Fibroblast of skin of left biceps (primary cell): ENCODE results near the gene S100A11.
"Not testable (repeated sequence)": the region's sequence is repeated elsewhere in the genome, so short reads cannot be mapped to it uniquely, and the experiment has no call there.

Experiments used
- DNase-seq, 2 experiments: peaks; one replicate each; pipeline ENCODE4 v3.0.0-alpha.2; 2013; ENCODE audit warnings: low read depth in 2 of 2

The S100A11 gene

DNA sequence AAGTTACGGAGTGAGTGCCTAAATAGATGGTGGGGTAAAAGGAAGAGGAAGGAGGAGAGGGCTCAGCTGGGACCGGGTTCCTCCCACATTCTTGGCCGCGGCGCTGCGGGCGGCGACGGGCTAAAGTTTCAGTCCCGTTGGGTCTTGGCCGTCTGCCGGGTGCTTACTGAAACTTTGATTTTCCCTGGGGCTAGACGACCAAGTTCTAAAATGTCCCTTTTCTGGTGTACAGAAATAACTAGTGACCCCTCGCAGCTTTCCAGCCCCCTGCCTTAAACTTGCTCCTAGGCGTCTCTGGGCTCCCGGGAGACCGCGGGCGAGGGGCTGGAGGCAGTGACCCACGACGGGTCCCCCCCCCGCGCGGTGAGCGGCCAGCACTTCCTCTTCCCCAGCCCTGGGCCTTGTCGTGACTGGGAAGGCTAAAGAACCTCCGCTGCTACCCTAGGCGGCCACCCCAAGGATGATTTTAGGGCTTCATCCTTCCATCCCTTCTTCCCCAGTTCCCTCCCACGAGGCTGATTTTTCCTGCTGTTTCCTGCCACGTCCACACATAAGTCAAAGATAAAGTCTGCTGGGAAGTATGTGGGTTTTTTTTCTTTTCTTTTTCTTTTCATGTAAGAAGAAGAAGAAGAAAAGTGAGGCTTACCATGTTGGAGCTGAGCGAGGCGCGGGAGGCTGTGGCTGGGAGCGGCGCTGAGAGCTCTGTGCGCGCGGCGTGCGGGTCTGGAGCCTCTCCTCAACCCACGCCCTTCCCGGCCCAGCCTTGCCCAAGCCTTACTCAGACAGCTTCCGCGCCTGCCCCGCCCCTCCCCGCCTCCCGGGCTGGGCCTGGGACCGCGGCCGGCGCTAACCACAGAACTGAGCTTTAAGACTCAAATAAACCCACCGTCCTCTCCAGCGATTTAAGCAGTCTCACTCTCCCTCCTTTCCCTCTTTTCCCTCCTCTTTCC is at the start of gene S100A11:
TSS of gene S100A11 (minus strand) at position 738 of the 950 bp plus-strand sequence. CDS start at position 649, 89 bp downstream.
- DNase-seq, result peak in 1 of 2 experiments; percentile 53

DNA sequence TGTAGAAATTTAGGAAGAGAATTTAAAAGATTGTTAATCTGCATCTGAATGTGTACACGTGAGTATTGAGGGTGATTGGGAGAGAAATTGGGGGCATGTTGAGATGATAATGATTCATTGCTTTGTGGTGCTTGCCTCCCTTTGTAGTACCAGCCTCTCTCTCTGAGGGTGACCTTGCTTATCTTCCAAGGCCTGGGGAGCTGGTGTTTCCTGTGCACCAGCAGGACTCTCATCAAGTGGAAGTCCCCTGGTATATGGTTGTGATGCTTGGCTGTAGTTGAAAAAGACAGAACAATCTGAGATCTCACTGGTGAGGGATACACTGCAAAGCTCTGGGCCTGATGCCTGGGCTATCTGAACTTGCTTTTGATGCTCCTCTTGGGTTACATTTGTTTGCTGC is 48.0 kb upstream of the S100A11 start:
- no peak for DNase-seq

DNA sequence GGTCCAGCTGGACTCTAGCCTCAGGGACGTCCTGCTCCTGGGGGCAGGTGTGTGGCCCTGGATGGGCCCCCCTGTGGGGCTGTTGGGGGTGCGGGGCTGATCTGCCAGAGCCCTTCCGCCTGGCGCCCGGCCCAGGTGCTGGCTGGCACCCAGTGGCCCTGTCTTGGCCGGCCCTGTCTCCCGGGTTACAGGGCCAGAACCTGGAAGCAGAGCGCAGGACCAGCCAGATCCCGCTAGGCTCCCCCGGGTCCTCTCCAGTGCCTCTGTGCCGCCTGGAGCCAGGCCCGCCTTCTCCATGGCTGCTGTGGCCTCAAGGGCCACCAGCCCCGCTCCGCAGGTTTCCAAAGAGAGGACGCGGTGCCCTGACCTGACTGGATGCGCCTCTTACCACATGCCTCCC is 44.2 kb upstream of the S100A11 start:
- DNase-seq, result not testable (repeated sequence)

DNA sequence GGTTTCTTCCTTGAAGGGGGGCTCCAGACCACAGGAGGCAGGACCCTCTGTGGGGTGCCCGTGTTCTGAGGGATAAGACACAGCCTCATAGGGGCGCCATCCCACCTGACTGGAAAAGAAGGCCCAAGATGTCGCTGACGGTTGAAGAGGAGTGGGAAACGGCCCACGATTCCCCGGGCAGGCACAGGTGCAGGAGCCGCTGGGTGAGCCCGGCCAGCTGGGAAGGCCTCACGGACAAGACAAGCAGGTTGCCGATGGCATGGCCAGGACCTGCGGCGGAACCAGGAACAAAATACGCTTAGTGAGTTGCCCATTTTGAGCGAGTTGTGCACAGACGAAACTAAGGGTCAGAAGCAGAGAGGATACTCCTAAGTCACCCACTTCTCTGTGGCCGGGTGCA is 43.7 kb upstream of the S100A11 start:
- not testable (repeated sequence) for DNase-seq

GRCh38 chr1:152078831-152079441 is 42.1 kb upstream of the S100A11 start:
- DNase-seq, result no peak

GRCh38 chr1:152072311-152072710 is 35.5 kb upstream of the S100A11 start:
- no peak for DNase-seq

- no peak for DNase-seq
Observed at GRCh38 chr1:152071123-152071522, 34.3 kb upstream of the S100A11 start.

- DNase-seq, result no peak
Observed at GRCh38 chr1:152067929-152068328, 31.1 kb upstream of the S100A11 start.

GRCh38 chr1:152067150-152067549 is 30.3 kb upstream of the S100A11 start:
- DNase-seq, result no peak

- no peak for DNase-seq
Observed at GRCh38 chr1:152061952-152062351, 25.1 kb upstream of the S100A11 start.

DNA sequence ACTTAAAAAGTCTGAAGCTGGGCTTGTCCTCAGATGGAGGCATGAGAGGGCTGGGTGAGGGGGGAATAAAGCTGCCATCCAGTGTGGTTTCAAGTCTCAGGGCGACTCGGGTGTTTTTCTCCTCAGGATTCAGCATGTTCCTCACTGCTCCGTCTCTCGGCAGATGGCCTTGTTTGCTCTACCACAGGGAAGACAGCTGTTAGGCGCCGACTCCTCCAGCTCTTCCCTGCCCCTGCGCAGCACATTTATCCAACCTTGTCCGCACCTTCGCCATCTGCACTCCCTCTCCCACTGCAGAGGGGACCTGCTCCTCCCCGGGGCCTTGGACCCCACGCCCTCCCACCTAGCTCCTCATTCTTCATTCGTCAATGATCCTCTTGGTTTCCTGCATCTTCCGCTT is 16.6 kb upstream of the S100A11 start:
- DNase-seq, result no peak

GRCh38 chr1:152052606-152053005 is 15.8 kb upstream of the S100A11 start:
- peak in 1 of 2 experiments; percentile 37 for DNase-seq

DNA sequence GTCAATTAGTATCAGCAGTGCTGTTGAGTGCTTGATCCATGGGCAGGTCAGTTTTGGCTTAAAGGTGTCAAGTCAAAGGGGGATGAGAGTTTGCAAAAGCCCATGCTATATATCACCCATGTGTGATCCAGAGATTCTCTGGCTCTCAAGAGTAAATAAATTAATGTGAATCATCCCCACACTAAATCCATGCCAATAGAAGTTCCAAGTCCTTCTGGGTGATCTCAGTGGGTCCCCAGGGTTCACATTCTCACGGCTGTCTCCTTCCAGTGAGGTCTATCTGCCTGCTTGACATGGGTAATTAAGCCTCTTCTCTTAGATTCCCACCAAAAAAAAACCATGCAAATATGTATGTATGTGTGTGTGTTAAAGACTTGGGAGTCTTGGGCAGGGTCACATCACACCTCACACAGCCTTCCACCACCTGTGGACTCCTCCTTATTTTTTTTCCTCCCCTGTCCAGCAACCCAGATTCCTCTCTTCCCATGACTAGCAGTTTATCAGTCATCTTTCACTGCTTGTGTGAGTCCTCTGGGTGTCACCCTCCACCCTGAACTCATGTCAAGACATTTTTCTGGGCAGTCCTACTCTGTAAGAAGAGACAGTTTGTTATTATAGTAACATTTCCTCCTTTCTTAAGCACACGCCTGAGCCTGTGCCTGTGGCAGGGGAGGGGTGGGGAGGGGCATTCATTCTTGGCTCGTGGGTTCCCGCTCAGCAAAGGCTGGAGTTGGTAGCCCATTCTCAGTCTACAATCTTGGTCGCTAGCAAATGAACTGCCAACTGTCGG is 14.3 kb upstream of the S100A11 start:
- DNase-seq, result no peak

DNA sequence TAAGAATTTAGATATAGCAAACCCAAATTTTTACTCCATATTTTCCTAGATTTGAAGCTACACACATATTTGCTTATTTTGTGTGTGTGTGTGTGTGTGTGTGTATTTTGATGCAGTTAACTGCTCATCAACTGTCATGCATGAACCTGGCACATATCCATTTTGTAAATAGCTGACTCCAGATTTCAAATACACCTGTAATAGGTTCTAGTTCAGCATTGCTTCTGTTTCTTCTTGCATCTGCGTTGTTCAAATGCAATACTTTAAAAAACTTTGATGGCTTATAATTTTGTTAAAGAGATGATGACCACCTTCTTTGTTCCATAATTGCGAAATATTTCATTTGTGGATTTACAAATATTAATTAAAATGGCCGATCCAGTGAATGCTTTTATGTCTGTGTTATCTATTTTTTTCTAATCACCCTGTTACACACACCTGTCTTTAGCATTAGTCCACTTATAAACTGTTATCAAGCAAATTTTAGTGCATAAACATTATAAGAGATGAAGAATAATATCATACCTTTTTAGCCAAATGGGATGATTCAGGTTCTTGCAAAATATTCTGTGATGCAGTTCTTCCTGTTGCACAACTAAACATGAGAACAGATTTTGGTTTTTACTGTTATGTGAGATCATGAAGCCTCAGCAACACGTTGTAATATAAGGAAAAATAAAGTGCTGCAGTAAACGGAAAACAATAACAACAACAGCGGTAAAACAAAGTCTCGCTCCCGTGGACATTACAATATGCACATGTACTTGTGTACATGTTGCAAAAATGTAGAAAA is 12.7 kb upstream of the S100A11 start:
- no peak for DNase-seq

DNA sequence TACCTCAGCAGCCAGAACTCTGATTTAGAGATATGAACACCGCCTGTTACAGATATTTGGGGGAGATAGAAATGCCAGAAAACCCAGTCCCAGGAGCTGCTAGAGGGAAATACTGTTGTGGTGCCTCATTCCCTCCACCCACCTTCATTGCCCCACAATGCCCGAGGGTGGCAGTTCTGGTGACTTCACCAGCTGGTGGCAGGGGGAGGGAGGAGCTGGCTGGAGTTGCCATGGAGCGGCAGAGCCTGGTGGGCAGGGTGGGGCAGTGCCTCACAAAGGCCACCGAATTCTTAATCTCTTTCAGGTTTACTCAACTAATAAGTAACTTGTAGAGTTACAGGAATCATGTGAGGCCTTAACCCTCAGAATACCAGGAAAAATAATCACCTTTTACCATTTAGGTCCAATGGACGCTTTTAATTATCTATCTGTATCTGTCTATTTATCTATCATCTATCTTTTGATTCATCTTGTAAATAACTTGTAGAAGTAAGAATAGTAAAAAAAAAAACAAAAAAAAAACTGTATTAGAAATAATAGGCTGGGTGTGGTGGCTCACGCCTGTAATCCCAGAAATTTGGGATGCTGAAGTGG is 11.7 kb upstream of the S100A11 start:
- DNase-seq, result no peak

DNA sequence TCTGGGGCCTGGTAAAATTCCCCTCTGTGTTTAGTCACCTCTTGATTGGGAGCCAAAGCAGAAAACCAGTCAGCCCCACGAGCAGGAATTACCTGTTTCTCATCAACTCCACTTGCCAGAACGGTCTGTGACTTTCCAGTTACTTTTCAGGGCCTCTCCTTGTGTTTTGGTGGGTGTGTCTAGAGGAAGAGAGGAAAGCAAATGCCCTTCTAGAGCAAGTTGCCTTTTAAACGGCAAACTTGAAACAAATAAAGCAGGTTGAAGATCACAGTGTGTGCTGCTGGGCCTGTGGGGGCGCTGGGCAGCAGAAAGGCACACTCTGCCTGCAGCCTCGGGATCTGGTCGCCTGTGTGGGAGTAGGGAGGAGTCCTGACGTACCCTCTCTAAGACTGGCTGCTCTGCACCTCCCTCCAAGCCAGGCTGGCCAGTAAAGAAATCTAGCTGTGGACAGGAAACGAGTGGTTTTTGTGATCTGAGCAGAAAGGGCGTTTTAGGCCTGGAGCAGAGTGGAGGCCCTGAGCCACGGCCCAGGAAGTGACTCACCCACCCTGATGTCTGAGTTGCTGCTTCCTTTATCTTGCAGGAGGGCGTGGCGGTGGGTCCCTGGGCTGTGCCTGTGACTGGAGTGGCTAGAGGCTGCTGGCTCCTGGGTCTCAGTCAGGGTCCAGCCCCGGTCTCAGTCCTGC is 11.1 kb upstream of the S100A11 start:
- peak; percentile 92 for DNase-seq

- DNase-seq, result no peak
Observed at GRCh38 chr1:152047413-152047729, 10.6 kb upstream of the S100A11 start.

DNA sequence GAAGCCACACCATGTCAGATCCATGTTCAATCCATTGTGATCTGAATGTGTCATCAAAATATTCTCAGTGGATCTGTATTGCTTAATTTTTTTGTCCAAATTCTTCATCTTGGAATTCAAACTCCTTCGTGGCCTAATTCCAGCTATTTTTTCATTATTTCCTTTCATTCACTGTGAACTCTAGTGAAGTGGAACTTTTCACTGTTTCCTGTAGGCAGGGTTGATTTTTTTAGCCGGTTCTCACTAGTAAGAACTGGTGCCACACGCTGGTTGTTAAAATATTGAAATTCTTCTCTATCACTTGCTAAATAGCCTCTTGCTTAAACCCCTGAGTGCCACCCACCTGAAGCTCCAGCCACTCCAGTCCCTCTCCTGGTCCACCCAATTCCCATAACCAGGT is 7.6 kb upstream of the S100A11 start:
- DNase-seq, result no peak

DNA sequence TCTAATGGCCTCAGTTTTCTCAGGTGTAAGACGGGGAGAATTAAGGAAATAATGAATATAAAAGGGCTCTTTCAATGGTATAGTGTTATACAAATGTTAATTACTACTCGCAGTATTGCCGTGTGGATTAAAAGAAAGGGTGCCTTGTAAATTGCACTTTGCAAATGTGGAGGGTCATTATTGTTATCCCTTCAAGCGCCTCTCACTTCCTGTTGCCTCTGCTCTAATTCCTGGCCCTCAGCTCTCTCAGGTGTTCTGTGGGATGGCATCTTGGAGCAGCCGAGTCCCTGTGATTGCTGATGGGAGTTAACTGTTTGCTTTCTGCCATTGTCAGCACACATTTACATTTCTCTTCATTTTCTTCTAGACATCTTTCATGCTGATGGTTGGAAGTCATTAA is 7.1 kb upstream of the S100A11 start:
- DNase-seq, result no peak

DNA sequence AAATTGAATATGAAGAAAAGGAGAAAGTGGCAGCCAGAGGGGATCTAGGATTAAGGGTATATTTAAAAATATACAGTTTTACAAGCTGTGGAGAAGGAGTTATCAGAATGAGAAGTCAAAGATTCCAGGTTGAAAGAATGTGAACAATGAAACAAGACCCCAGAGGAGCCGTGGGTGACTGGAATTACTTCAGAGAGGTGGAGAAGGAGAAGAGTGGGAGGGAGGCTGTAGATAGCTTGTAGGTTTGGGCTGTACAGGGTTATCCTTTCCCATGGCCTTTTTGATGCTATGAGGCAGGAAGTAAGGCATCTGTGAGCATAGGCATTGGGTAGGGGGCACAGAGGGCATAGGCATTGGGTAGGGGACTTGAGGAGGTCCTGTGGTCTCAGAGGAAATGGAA is 5.2 kb upstream of the S100A11 start:
- no peak for DNase-seq

- no peak for DNase-seq
Observed at GRCh38 chr1:152039886-152040285, 3.1 kb upstream of the S100A11 start.
